HCT116 (cell line): ENCODE results near the gene ILDR1. TPM values are rescaled to one million over a fixed set of nuclear protein-coding genes. Genes with fewer than 3 reads are reported as not detected.

Source experiments
- ATAC-seq: fragments of 200-7000 bp; cut with Tn5 transposase; 2 replicates; pipeline ENCODE4 v1.9.1; 2020; ENCODE audit warnings: mild to moderate bottlenecking, moderate library complexity
- BruUV-seq: library from RNA; stranded (reverse); fragments of 400-500 nt; replicated peaks from 2 replicates; lab custom pipeline; 2021; lab: Mats Ljungman, UMichigan
- CTCF ChIA-PET: fragments of 300-600 bp; sonication (Branson Sonifier 250); formaldehyde crosslinking; loops from one replicate; lab custom pipeline; 2021; ENCODE audit warnings: antibody characterized with exemption; lab: Charles Lee
- POLR2A ChIA-PET: fragments of 300-600, 350-600 bp; sonication (Branson Sonifier 250); formaldehyde crosslinking; loops from one replicate; lab custom pipeline; 2021; ENCODE audit warnings: antibody characterized with exemption; lab: Charles Lee
- RAD21 ChIA-PET, 2 experiments: fragments of 300-600 bp; sonication (Branson Sonifier 250); formaldehyde crosslinking; loops; one replicate each; lab custom pipeline; 2023; ENCODE audit warnings: low total read pairs in 2 of 2; ENCODE audit not compliant: uncharacterized antibody in 2 of 2, unreplicated experiment in 2 of 2, low non-redundant PET in 1 of 2; lab: Charles Lee
- DNase-seq: peaks from one replicate; pipeline ENCODE4 v3.0.0-alpha.2; 2010; ENCODE audit warnings: low read depth, low spot score
- H2AFZ ChIP-seq: fragments of 200-600 bp; shearing (Covaris generic), sonication (generic); 2 replicates; pipeline ENCODE4 v1.6.1; 2017; ENCODE audit warnings: low read depth, mixed run types, mixed read lengths, antibody characterized with exemption, low read length; ENCODE audit not compliant: poor library complexity, severe bottlenecking
- H3K27ac ChIP-seq: 2 replicates; pipeline ENCODE4 v1.5.1; 2012; ENCODE audit warnings: low read depth, low read length
- H3K27me3 ChIP-seq: fragments of 200-600 bp; sonication (generic); 2 replicates; pipeline ENCODE4 v1.6.1; 2016; ENCODE audit warnings: mixed run types, low read length, mixed read lengths; ENCODE audit not compliant: insufficient read depth
- H3K36me3 ChIP-seq, 2 experiments: fragments of 200-500 bp in 1 of 2; fragments of 200-600 bp in 1 of 2; sonication (Bioruptor generic) in 1 of 2; sonication (generic) in 1 of 2; 2 replicates each; pipeline versions ENCODE4 v1.5.1 to v1.6.1; 2014 to 2016; ENCODE audit warnings: low read length in 2 of 2, inconsistent platforms in 1 of 2, mixed read lengths in 1 of 2, mixed run types in 1 of 2; ENCODE audit not compliant: insufficient read depth in 2 of 2, control insufficient read depth in 1 of 2
- H3K4me1 ChIP-seq, 2 experiments: fragments of 200-600 bp in 1 of 2; sonication (generic) in 1 of 2; 2 replicates each; pipeline versions ENCODE4 v1.5.1 to v1.6.1; 2012 to 2017; ENCODE audit warnings: low read length in 2 of 2, inconsistent platforms in 1 of 2, mild to moderate bottlenecking in 1 of 2, mixed read lengths in 1 of 2, mixed run types in 1 of 2, moderate library complexity in 1 of 2; ENCODE audit not compliant: insufficient read depth in 2 of 2, control insufficient read depth in 1 of 2
- H3K4me2 ChIP-seq: fragments of 200-600 bp; sonication (generic); 2 replicates; pipeline ENCODE4 v1.6.1; 2017; ENCODE audit warnings: mixed run types, low read length, mixed read lengths
- H3K4me3 ChIP-seq, 2 experiments: fragments of 200-600 bp in 1 of 2; sonication (generic) in 1 of 2; replicated peaks in 1 of 2; 2 replicates each; pipeline ENCODE4 v1.5.1; 2011 to 2016; ENCODE audit warnings: low read length in 2 of 2, control low read depth in 1 of 2, low read depth in 1 of 2, mild to moderate bottlenecking in 1 of 2, mixed read lengths in 1 of 2, mixed run types in 1 of 2
- H3K79me2 ChIP-seq: fragments of 200-600 bp; sonication (generic); 2 replicates; pipeline ENCODE4 v1.6.1; 2017; ENCODE audit warnings: mild to moderate bottlenecking, mixed run types, low read length, moderate library complexity, mixed read lengths; ENCODE audit not compliant: insufficient read depth
- H3K9ac ChIP-seq: fragments of 200-600 bp; sonication (generic); 2 replicates; pipeline ENCODE4 v1.6.1; 2016; ENCODE audit warnings: low read length, mixed read lengths
- H3K9me2 ChIP-seq: fragments of 200-600 bp; sonication (generic), shearing (Covaris generic); 2 replicates; pipeline ENCODE4 v1.6.1; 2017; ENCODE audit warnings: mixed run types, mild to moderate bottlenecking, moderate library complexity; ENCODE audit not compliant: insufficient read depth
- H3K9me3 ChIP-seq, 2 experiments: fragments of 200-500 bp in 1 of 2; fragments of 200-600 bp in 1 of 2; sonication (Bioruptor generic) in 1 of 2; sonication (generic) in 1 of 2; 2 replicates each; pipeline ENCODE4 v1.6.1; 2014 to 2017; ENCODE audit warnings: low read length in 2 of 2, mixed read lengths in 2 of 2, inconsistent platforms in 1 of 2, low read depth in 1 of 2, mild to moderate bottlenecking in 1 of 2, mixed run types in 1 of 2, moderate library complexity in 1 of 2; ENCODE audit not compliant: control insufficient read depth in 1 of 2, insufficient read depth in 1 of 2
- H4K20me1 ChIP-seq: fragments of 200-600 bp; sonication (generic), shearing (Covaris generic); 2 replicates; pipeline ENCODE4 v1.6.1; 2017; ENCODE audit warnings: mixed run types, mild to moderate bottlenecking, moderate library complexity; ENCODE audit not compliant: insufficient read depth
- ATF3 ChIP-seq: IDR thresholded peaks from 2 replicates; pipeline ENCODE4 v1.6.1; 2012
- CEBPB ChIP-seq: IDR thresholded peaks from 2 replicates; pipeline ENCODE4 v1.6.1; 2012; ENCODE audit warnings: low read depth
- CTCF ChIP-seq, 3 experiments: fragments of 200-600 bp in 1 of 3; sonication (generic) in 1 of 3; IDR thresholded peaks in 2 of 3; conservative IDR thresholded peaks in 1 of 3; 2 replicates each; pipeline ENCODE4 v1.5.1; 2012 to 2017; ENCODE audit warnings: low read depth in 2 of 3, low read length in 2 of 3, antibody characterized with exemption in 1 of 3, borderline replicate concordance in 1 of 3, control low read depth in 1 of 3, mild to moderate bottlenecking in 1 of 3, mixed read lengths in 1 of 3, mixed run types in 1 of 3, moderate library complexity in 1 of 3; ENCODE audit not compliant: insufficient read depth in 1 of 3
- EGR1 ChIP-seq: IDR thresholded peaks from 2 replicates; pipeline ENCODE4 v1.6.1; 2012; ENCODE audit warnings: low read depth
- FOSL1 ChIP-seq: IDR thresholded peaks from 2 replicates; pipeline ENCODE4 v1.6.1; 2012; ENCODE audit warnings: low read depth
- JUND ChIP-seq: IDR thresholded peaks from 2 replicates; pipeline ENCODE4 v1.6.1; 2012
- MAX ChIP-seq: IDR thresholded peaks from 2 replicates; pipeline ENCODE4 v1.6.1; 2012
- POLR2AphosphoS5 ChIP-seq: IDR thresholded peaks from 2 replicates; pipeline ENCODE4 v1.6.1; 2011; ENCODE audit warnings: mild to moderate bottlenecking, low read depth, low read length, moderate library complexity
- RAD21 ChIP-seq: IDR thresholded peaks from 2 replicates; pipeline ENCODE4 v1.6.1; 2012; ENCODE audit warnings: low read depth, mild to moderate bottlenecking
- REST ChIP-seq: IDR thresholded peaks from 2 replicates; pipeline ENCODE4 v1.6.1; 2012; ENCODE audit warnings: low read depth
- SIN3A ChIP-seq: IDR thresholded peaks from 2 replicates; pipeline ENCODE4 v1.6.1; 2012; ENCODE audit warnings: low read depth
- SP1 ChIP-seq: IDR thresholded peaks from 2 replicates; pipeline ENCODE4 v1.6.1; 2012; ENCODE audit warnings: low read depth
- SRF ChIP-seq: IDR thresholded peaks from 2 replicates; pipeline ENCODE4 v1.6.1; 2012; ENCODE audit warnings: low read depth
- TCF7L2 ChIP-seq: IDR thresholded peaks from 2 replicates; pipeline ENCODE4 v1.7.0; 2011; ENCODE audit warnings: borderline replicate concordance, inconsistent platforms; ENCODE audit not compliant: insufficient read depth, insufficient read length; ENCODE audit errors: extremely low read depth
- YY1 ChIP-seq: IDR thresholded peaks from 2 replicates; pipeline ENCODE4 v1.6.1; 2011; ENCODE audit warnings: low read length, low read depth, moderate library complexity, mild to moderate bottlenecking; ENCODE audit not compliant: insufficient replicate concordance; ENCODE audit errors: extremely low read depth
- ZBTB33 ChIP-seq: IDR thresholded peaks from 2 replicates; pipeline ENCODE4 v1.6.1; 2011; ENCODE audit warnings: mild to moderate bottlenecking, low read length, moderate library complexity; ENCODE audit not compliant: insufficient replicate concordance; ENCODE audit errors: extremely low read depth
- ZNF274 ChIP-seq: fragments of 200-500 bp; sonication (Bioruptor generic); IDR thresholded peaks from 2 replicates; pipeline ENCODE4 v1.6.1; 2014; ENCODE audit warnings: mild to moderate bottlenecking, low read depth, low read length, inconsistent platforms
- intact Hi-C: fragments of 100-400 bp; cut with micrococcal nuclease; formaldehyde crosslinking; loops from 2 replicates; pipeline ENCODE4 v1.10.0; 2022
- total RNA-seq: library from RNA; stranded (reverse); gene quantifications from one replicate; pipeline ENCODE4 v1.2.1, GENCODE V29; 2021; ENCODE audit not compliant: unreplicated experiment

Gene ILDR1
- total RNA-seq, 1 experiment from 2014 or later: 2.9 TPM

GRCh38 chr3:122001892-122002291, 20.2 kb downstream of the ILDR1 start:
- Histone ChIP-seq H3K9me3 (no peaks in the 10 kb centered on the region), H3K4me2 (no peak overlapping the region), H3K27ac (no peak overlapping the region), H2AFZ (no peak overlapping the region), H4K20me1 (no peaks in the 10 kb centered on the region), H3K4me1 (0 out of 4 replicates have a peak, but pooled peaks cover 0 to 3% of the 10 kb centered on the region in 2 experiments), H3K27me3 (no peaks in the 10 kb centered on the region), H3K9ac (no peak overlapping the region), H3K79me2 (no peaks in the 10 kb centered on the region), H3K4me3 (no peak overlapping the region), H3K9me2 (no peaks in the 10 kb centered on the region), H3K36me3 (no peaks in the 10 kb centered on the region)
- intact Hi-C loops: no loop called here
- TF ChIP-seq RAD21 (no peak), SP1 (no peak), REST (no peak), ATF3 (no peak), CEBPB (no peak), SRF (no peak), FOSL1 (no peak), CTCF (IDR thresholded peaks at IDR 0.05 in 2 of 3, conservative IDR thresholded peaks at IDR 0.05 in 1 of 3; ENCODE audit: borderline replicate concordance in 1 of 3, insufficient read depth in 1 of 3, low read depth in 2 of 3, low read length in 2 of 3) (no peak), ZNF274 (no peak), EGR1 (no peak), MAX (no peak), ZBTB33 (no peak), SIN3A (no peak), POLR2AphosphoS5 (no peak), TCF7L2 (no peak), YY1 (no peak), JUND (no peak)
- ChIA-PET CTCF (no interaction called here), POLR2A (no interaction called here), RAD21 (no interaction called here)
- ATAC-seq (no peak), DNase-seq (no peak)
- no TSS peak for BruUV-seq
